Endothelial cell of umbilical vein (primary cell): Measurements from ENCODE around the gene ARL5C. TPM values are rescaled to one million over a fixed set of nuclear protein-coding genes. Genes with fewer than 3 reads are reported as not detected.

Source experiments
- BruUV-seq: library from RNA; stranded (reverse); fragments of 400-500 nt; replicated peaks from 2 replicates; lab custom pipeline; 2021; lab: Mats Ljungman, UMichigan
- CTCF ChIA-PET: fragments of 300-600, 350-600 bp; sonication (Branson Sonifier 250); formaldehyde crosslinking; loops from one replicate; lab custom pipeline; 2021; ENCODE audit warnings: antibody characterized with exemption, inconsistent platforms; lab: Charles Lee
- POLR2A ChIA-PET: fragments of 300-600, 350-600 bp; sonication (Branson Sonifier 250); formaldehyde crosslinking; loops from one replicate; lab custom pipeline; 2021; ENCODE audit warnings: antibody characterized with exemption, inconsistent platforms; lab: Charles Lee
- DNase-seq: peaks from one replicate; pipeline ENCODE4 v3.0.0-alpha.2; 2011; ENCODE audit warnings: low read depth, low spot score
- FAIRE-seq: peaks from 2 replicates; lab custom pipeline; 2011; peaks lifted over from hg19 to GRCh38; lab: Jason Lieb, UNC
- H2AFZ ChIP-seq: 2 replicates; pipeline ENCODE4 v1.6.0; 2012; ENCODE audit warnings: low read depth, low read length, control low read depth, inconsistent platforms
- H3K27ac ChIP-seq: 2 replicates; pipeline ENCODE4 v1.5.1; 2011; ENCODE audit warnings: low read depth, mild to moderate bottlenecking, control low read depth, low read length, moderate library complexity; ENCODE audit not compliant: insufficient read depth
- H3K27me3 ChIP-seq, 2 experiments: 2 replicates each; pipeline versions ENCODE4 v1.6.0 to v1.6.1; 2011; ENCODE audit warnings: low read length in 2 of 2, mixed read lengths in 1 of 2; ENCODE audit not compliant: control insufficient read depth in 2 of 2, insufficient read depth in 2 of 2
- H3K36me3 ChIP-seq, 2 experiments: 2 replicates in 1 of 2; 3 replicates in 1 of 2; pipeline ENCODE4 v1.5.1; 2011; ENCODE audit warnings: low read length in 2 of 2, mild to moderate bottlenecking in 1 of 2, moderate library complexity in 1 of 2; ENCODE audit not compliant: control insufficient read depth in 2 of 2, insufficient read depth in 2 of 2; ENCODE audit errors: extremely low read depth in 1 of 2
- H3K4me1 ChIP-seq: 3 replicates; pipeline ENCODE4 v1.5.1; 2011; ENCODE audit warnings: mild to moderate bottlenecking, low read length; ENCODE audit not compliant: control insufficient read depth, insufficient read depth; ENCODE audit errors: extremely low read depth
- H3K4me2 ChIP-seq: 2 replicates; pipeline ENCODE4 v1.6.1; 2011; ENCODE audit warnings: low read length, control low read depth, mixed read lengths; ENCODE audit not compliant: insufficient read depth
- H3K4me3 ChIP-seq, 3 experiments: fragments of 200-600 bp in 1 of 3; sonication (generic), shearing (Covaris generic) in 1 of 3; replicated peaks in 1 of 3; 2 replicates each; pipeline ENCODE4 v1.5.1; 2011 to 2016; ENCODE audit warnings: control low read depth in 3 of 3, low read length in 3 of 3, mild to moderate bottlenecking in 2 of 3, inconsistent platforms in 1 of 3, low read depth in 1 of 3, moderate library complexity in 1 of 3; ENCODE audit not compliant: insufficient read depth in 1 of 3
- H3K79me2 ChIP-seq: 2 replicates; pipeline ENCODE4 v1.6.0; 2012; ENCODE audit warnings: low read length, inconsistent platforms; ENCODE audit not compliant: control insufficient read depth, insufficient read depth
- H3K9ac ChIP-seq: replicated peaks from 2 replicates; pipeline ENCODE3; 2011; ENCODE audit warnings: low read length, control low read depth; ENCODE audit not compliant: insufficient read depth; ENCODE audit errors: extremely low read depth
- H3K9me1 ChIP-seq: replicated peaks from 3 replicates; pipeline ENCODE4 v1.6.0; 2011; ENCODE audit warnings: mild to moderate bottlenecking, low read length; ENCODE audit not compliant: control insufficient read depth, insufficient read depth; ENCODE audit errors: extremely low read depth
- H3K9me3 ChIP-seq: replicated peaks from 2 replicates; pipeline ENCODE4 v1.5.1; 2012; ENCODE audit warnings: low read length, inconsistent platforms; ENCODE audit not compliant: control insufficient read depth, insufficient read depth
- H4K20me1 ChIP-seq: replicated peaks from 2 replicates; pipeline ENCODE3; 2011; ENCODE audit warnings: mild to moderate bottlenecking, low read length; ENCODE audit not compliant: control insufficient read depth, insufficient read depth; ENCODE audit errors: extremely low read depth
- CTCF ChIP-seq, 2 donors: IDR thresholded peaks; 1 replicate in 1 of 2; 2 replicates in 1 of 2; pipeline ENCODE4 v1.5.1; 2011; ENCODE audit warnings: low read length in 2 of 2, mild to moderate bottlenecking in 2 of 2, moderate library complexity in 2 of 2, control low read depth in 1 of 2, inconsistent platforms in 1 of 2, low read depth in 1 of 2; ENCODE audit not compliant: insufficient read depth in 1 of 2; ENCODE audit errors: extremely low read depth in 1 of 2
- EZH2 ChIP-seq: IDR thresholded peaks from 2 replicates; pipeline ENCODE4 v1.6.1; 2012; ENCODE audit warnings: borderline replicate concordance, low read depth, mild to moderate bottlenecking, moderate library complexity, low read length, inconsistent platforms; ENCODE audit not compliant: severe bottlenecking
- FOS ChIP-seq: IDR thresholded peaks from 2 replicates; pipeline ENCODE4 v1.6.1; 2011; ENCODE audit warnings: mild to moderate bottlenecking, low read length, moderate library complexity, borderline replicate concordance; ENCODE audit not compliant: insufficient read depth
- GATA2 ChIP-seq: IDR thresholded peaks from 2 replicates; pipeline ENCODE4 v1.7.0; 2011; ENCODE audit warnings: low read depth, mild to moderate bottlenecking, moderate library complexity, mixed read lengths, low read length; ENCODE audit not compliant: insufficient read length, insufficient read depth
- JUN ChIP-seq: IDR thresholded peaks from 2 replicates; pipeline ENCODE4 v1.6.1; 2011; ENCODE audit warnings: borderline replicate concordance, low read depth; ENCODE audit not compliant: insufficient read length, insufficient read depth
- MYC ChIP-seq: IDR thresholded peaks from one replicate; pipeline ENCODE4 v1.6.1; 2011; ENCODE audit warnings: mild to moderate bottlenecking, low read depth, low read length
- POLR2A ChIP-seq: IDR thresholded peaks from 2 replicates; pipeline ENCODE4 v1.6.1; 2012; ENCODE audit warnings: low read depth, mild to moderate bottlenecking, control low read depth, low read length
- POLR2AphosphoS5 ChIP-seq: IDR thresholded peaks from 2 replicates; pipeline ENCODE4 v1.6.1; 2012; ENCODE audit warnings: low read depth, mild to moderate bottlenecking, control low read depth, low read length, moderate library complexity; ENCODE audit not compliant: insufficient read depth
- dilution Hi-C: fragments of 300-500 bp; cut with MboI; formaldehyde crosslinking; loops from one replicate; pipeline ENCODE4 v1.15.0; 2019; ENCODE audit warnings: low sequenced_read_pairs; ENCODE audit not compliant: extremely low pct_ligation_motif_present
- intact Hi-C: fragments of 100-400 bp; cut with micrococcal nuclease; formaldehyde crosslinking; loops from one replicate; pipeline ENCODE4 v1.10.0; 2022
- polyA plus RNA-seq, 4 experiments: library from polyadenylated mRNA; depleted of rRNA in 3 of 4; stranded (reverse) in 3 of 4; unstranded in 1 of 4; fragments of >200 nt; gene quantifications; 2 replicates each; pipeline versions ENCODE4 v1.2.1 to v1.2.3, GENCODE V29; 2011 to 2012; ENCODE audit warnings: missing spikeins in 1 of 4
- total RNA-seq: library from RNA; stranded (reverse); gene quantifications from 2 replicates; pipeline ENCODE4 v1.2.3, GENCODE V29; 2021
- TF ChIP-seq, protein P1 (sequence below): IDR thresholded peaks from 2 replicates; pipeline ENCODE4 v1.6.1; 2011; ENCODE audit not compliant: insufficient read depth, insufficient read length

The ARL5C gene
- total and polyA plus RNA-seq, 2 donors (not counting 3 experiments of a cell fraction or from before 2014, with no cell fraction given), result not detected

DNA sequence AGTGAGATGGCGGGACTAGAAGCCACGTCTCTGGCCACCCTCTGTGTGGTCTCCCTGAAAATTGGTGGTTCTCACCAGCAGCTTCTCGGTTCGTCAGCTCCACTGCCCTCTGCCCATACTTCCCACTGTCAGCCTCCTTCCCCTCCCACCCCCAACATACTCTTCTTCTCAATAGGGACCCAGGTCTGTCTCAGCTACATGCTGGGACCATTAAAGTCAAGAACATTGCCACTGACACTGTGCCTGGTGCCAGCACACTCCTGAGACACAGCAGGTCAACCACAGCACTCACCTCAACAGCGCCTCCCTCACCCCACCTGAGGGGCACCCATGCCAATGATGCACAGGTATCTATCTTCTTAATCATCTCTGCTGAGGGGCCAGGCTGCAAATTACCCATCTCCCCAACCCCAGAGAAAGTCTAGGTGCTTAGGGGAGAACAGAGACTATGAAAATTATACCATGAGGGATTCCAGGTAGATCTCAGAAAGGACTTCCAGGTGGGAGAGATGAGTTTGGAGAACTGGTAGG, 15.8 kb downstream of the ARL5C start:
- FAIRE-seq, result no peak
- H3K9me1 ChIP-seq, result no peaks in the 10 kb centered on the region
- dilution Hi-C loops (no loop called here), intact Hi-C loops (loop anchor here (5.0 kb wide), 2 partner anchors 183 to 398 kb away; partner anchors contain the start of genes FBXO47 and PSMB3)
- H3K9ac ChIP-seq, result no peak overlapping the region
- H4K20me1 ChIP-seq, result no peaks in the 10 kb centered on the region
- H3K4me2 ChIP-seq, result no peak overlapping the region
- H3K27ac ChIP-seq, result no peak overlapping the region
- TF ChIP-seq EZH2 (no peak), POLR2AphosphoS5 (no peak), POLR2A (no peak), JUN (no peak), GATA2 (no peak), FOS (no peak), CTCF (IDR thresholded peaks at IDR 0.05; ENCODE audit: extremely low read depth in 1 of 2, insufficient read depth in 1 of 2, low read depth in 1 of 2, low read length in 2 of 2) (no peak), MYC (no peak)
- TF ChIP-seq, protein P1, sequence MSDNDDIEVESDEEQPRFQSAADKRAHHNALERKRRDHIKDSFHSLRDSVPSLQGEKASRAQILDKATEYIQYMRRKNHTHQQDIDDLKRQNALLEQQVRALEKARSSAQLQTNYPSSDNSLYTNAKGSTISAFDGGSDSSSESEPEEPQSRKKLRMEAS, result no peak
- DNase-seq, result no peak
- POLR2A ChIA-PET, result no interaction called here
- no peak overlapping the region for H2AFZ ChIP-seq
- H3K9me3 ChIP-seq, result no peaks in the 10 kb centered on the region
- CTCF ChIA-PET, result interaction anchor here (14.1 kb wide), 1 partner anchor 166 kb away, joined by 550 read pairs; no protein-coding TSS in a partner anchor
- H3K27me3 ChIP-seq, result peaks cover 16 to 27% of the 10 kb centered on the region in 2 experiments
- no peak overlapping the region for H3K4me3 ChIP-seq
- no TSS peak for BruUV-seq
- no peaks in the 10 kb centered on the region for H3K79me2 ChIP-seq
- H3K4me1 ChIP-seq, result peaks cover 8% of the 10 kb centered on the region
- no peaks in the 10 kb centered on the region for H3K36me3 ChIP-seq
